GM20431 (cell line): Measurements from ENCODE around the gene RHOT2.

Source experiments
- in situ Hi-C: fragments of 300-500 bp; cut with MseI, MboI; formaldehyde crosslinking; loops from one replicate; pipeline ENCODE4 v1.15.0; 2020; ENCODE audit warnings: low sequenced_read_pairs; ENCODE audit not compliant: unreplicated experiment

Gene RHOT2

GRCh38 chr16:631808-632358 is 36.0 kb upstream of the RHOT2 start:
- in situ Hi-C loops: no loop called here

DNA sequence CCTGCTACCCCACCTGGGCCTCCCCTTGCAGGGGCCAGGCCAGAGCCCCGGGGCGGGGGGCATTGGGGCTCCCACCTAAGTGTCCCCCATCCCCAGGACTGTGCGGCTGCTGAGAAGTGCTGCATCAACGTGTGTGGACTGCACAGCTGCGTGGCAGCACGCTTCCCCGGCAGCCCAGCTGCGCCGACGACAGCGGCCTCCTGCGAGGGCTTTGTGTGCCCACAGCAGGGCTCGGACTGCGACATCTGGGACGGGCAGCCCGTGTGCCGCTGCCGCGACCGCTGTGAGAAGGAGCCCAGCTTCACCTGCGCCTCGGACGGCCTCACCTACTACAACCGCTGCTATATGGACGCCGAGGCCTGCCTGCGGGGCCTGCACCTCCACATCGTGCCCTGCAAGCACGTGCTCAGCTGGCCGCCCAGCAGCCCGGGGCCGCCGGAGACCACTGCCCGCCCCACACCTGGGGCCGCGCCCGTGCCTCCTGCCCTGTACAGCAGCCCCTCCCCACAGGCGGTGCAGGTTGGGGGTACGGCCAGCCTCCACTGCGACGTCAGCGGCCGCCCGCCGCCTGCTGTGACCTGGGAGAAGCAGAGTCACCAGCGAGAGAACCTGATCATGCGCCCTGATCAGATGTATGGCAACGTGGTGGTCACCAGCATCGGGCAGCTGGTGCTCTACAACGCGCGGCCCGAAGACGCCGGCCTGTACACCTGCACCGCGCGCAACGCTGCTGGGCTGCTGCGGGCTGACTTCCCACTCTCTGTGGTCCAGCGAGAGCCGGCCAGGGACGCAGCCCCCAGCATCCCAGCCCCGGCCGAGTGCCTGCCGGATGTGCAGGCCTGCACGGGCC is 35.2 kb upstream of the RHOT2 start:
- in situ Hi-C loops: no loop called here

GRCh38 chr16:633336-634050 is 34.4 kb upstream of the RHOT2 start:
- in situ Hi-C loops: no loop called here

GRCh38 chr16:634051-634670 is 33.8 kb upstream of the RHOT2 start:
- in situ Hi-C loops: no loop called here

- in situ Hi-C loops: no loop called here
Observed at GRCh38 chr16:634996-635395, 32.9 kb upstream of the RHOT2 start.

- in situ Hi-C loops: no loop called here
Observed at GRCh38 chr16:635573-636205, 32.2 kb upstream of the RHOT2 start.

GRCh38 chr16:636206-637080 is 31.5 kb upstream of the RHOT2 start, which contains the start of gene METTL26:
Gene METTL26, minus strand, starts transcription at chr16:636305. Its CDS starts 15 bp downstream, at chr16:636290.
- in situ Hi-C loops: no loop called here

DNA sequence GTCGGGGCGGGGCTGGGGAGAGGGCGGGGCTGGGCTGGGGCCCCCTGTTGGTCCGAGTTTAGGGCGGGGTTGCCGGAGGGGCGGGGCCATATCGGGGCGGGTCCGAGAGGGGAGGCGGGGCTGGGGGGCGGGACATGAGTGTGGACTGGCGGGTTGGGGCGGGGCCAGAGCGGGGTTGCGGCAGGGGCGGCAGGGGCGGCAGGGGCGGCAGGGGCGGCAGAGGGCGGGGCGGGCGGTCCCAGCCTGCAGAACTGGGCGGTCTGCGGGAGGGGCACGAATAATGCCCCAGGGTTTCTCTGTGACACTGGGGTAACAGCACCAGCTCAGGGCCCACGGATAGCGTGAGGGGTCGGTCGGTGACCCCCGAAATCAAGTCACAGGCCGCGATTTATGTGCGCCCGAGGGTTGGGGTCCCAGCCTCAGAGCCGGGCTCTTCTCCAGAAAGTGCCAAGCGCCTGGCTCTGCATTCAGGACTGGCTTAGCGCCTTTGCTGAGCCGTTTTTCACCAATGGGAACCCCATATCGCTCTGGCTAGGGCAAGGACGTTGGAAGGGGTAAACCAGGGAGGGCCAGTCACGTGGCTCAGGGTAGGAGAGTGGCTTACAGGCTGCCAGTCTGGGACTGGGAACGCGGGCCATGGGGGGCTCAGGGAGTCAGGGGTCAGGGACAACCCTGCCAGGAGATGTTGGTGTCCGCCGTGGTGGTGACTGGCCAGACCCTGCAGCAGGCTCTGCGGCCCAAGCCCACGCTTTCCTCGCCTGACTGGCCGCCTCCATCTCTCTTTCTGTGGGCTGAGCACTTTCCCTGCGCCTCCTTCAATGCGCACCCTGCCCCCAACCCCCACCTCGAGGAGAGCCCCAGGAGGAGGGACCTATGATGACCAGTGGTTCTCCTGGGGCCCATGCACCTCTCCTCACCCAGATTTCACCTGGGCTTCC is 30.6 kb upstream of the RHOT2 start:
- in situ Hi-C loops: no loop called here

DNA sequence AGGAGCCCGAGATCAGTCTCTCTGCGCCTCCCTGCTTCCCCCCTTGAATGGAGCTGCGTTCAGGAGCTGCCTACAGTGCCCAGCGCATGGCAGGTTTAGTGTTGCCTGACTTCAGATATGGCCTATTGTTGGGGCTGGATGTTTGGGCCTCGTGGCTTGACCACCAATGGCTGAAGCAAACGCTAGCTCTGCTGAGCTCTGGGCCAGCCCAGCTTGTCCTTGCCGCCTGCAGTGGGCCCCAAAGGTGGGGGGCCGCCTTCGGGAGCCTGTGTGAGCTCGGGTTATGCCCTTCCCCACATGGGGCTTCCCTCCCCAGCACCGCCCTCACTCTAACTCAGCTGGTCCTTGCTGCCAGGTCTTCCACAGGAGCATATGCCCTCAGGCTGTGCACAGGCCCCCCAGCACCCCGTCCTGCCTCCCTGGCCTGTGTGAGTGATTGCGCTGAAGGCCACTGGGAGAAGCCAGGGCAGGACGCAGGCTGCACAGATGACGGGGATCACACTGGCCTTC is 29.8 kb upstream of the RHOT2 start:
- in situ Hi-C loops: no loop called here

GRCh38 chr16:638836-639235 is 29.1 kb upstream of the RHOT2 start:
- in situ Hi-C loops: no loop called here

GRCh38 chr16:640614-641013 is 27.3 kb upstream of the RHOT2 start:
- in situ Hi-C loops: no loop called here

DNA sequence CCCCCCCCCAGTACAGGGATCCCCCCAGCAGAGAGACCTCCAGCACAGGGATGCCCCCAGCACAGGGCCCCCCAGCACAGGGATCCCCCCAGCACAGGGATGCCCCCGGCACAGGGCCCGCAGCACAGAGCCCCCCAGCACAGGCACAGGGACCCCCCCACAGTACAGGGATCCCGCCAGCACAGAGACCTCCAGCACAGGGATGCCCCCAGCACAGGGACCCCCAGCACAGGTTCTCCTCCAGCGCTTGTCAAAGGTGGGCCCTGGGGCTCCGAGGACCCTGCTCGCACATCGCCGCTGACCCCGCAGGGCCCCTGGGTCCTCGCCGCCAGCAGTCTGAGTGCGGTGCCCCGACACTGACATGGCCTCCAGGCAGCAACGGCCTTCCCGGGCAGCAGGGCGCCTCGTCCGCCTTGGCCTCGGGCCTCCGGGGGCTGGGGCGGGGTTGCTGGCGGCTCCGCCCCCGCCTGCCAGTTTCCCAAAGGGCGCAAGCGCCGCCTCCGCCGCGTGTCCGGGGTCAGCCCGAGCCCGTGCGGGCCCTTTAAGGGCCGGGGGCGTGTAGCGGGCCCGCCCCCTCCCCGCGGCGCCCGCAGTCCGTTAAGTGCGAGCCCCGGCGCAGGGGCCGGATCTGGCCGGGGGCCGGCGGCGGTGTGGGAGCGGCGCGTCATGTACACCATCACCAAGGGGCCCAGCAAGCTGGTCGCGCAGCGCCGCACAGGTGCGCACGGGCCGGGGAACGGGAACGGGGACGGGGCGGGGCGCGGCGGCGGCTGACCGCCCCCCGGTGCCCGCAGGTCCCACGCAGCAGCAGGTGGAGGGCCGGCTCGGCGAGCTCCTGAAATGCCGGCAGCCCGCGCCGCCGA is 26.4 kb upstream of the RHOT2 start, which contains the start of gene MCRIP2:
Gene MCRIP2 (plus strand): TSS at position 503 of the 863 bp plus-strand sequence. CDS start 164 bp downstream, at position 667.
- in situ Hi-C loops: no loop called here

DNA sequence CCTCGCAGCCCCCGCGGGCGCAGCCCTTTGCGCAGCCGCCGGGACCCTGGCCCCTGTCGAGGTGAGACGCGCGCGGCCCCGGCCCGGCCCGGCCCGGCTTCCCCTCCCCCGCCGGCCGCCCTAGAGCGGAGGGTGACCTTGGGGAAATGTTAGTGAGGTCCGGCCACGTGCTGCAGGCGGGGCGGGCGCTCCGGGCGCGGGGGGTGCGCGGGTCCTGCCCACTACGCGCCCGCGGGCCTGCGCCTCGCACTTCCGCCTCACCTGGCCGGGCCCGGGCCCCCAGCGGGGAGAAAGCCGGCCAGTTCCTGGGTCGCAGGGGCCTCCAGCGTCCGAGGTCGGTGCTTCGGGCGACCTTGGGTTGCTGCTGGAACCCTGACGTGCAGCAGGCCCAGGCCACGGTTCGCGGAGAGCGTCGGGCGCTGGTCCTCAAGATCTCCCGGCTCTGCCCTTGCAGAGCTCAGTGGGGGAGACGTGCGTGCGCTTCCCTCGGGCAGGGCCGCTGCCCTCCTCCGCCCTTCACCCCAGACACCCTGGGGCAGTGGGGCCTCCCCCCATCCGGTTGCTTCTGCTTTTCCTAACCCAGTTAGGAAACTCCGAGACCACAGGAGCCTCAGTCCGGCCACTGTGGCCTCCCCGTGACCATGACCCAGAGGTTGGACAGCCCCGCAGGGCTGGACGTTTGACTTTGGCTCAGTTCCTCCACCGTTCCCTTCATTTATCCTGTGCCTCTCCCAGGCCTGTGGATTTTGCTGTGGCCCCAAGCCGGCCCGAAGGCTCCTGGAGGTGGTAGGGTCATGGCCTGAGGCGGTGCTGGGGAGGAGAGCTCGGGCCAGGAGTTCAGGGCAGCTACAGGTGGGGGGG is 25.5 kb upstream of the RHOT2 start:
- in situ Hi-C loops: no loop called here

GRCh38 chr16:643050-643368 is 24.9 kb upstream of the RHOT2 start:
- in situ Hi-C loops: no loop called here

DNA sequence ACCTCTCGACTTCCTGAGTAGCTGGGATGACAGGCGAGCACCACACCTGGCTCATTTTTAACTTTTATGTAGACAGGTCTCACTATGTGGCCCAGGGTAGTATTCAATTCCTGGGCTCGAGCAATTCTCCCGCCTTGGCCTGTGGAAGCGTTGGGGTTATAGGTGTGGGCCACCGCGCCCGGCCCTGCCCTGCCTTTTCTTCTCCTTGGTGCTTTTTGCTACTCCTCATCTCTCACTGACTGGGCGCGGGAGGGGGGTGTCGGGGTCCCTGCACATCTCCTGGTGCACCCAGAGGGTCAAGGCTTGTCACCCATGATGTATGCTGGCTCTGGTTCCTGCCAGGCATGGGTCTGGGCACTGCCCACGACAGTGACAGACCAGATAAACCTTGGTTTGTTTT is 23.4 kb upstream of the RHOT2 start:
- in situ Hi-C loops: no loop called here
